HepG2 (cell line): ENCODE measurements around the gene TLE1. TPM values are rescaled to one million over a fixed set of nuclear protein-coding genes. Genes with fewer than 3 reads are reported as not detected.

Experiments used
- AHR ChIP-seq: IDR thresholded peaks from 2 replicates; pipeline ENCODE4 v1.6.1; 2018; ENCODE audit warnings: missing genetic modification reagents, missing compliant biosample characterization
- ETV6 ChIP-seq: sonication (generic); formaldehyde crosslinking; conservative IDR thresholded peaks from 2 replicates; pipeline ENCODE4 v1.4.0; 2020; ENCODE audit warnings: missing genetic modification reagents
- HMG20A ChIP-seq: IDR thresholded peaks from 2 replicates; pipeline ENCODE4 v1.6.1; 2016; ENCODE audit warnings: borderline replicate concordance
- HNF4G ChIP-seq, 2 experiments: sonication (generic) in 1 of 2; formaldehyde crosslinking in 1 of 2; IDR thresholded peaks; 2 replicates each; pipeline versions ENCODE4 v1.4.0 to v1.6.1; 2011 to 2020; ENCODE audit warnings: borderline replicate concordance in 2 of 2, low read depth in 2 of 2, mild to moderate bottlenecking in 2 of 2, low read length in 1 of 2, missing genetic modification reagents in 1 of 2, moderate library complexity in 1 of 2
- LCORL ChIP-seq, 2 experiments: fragments of 450-650 bp in 1 of 2; sonication (generic) in 1 of 2; formaldehyde crosslinking in 1 of 2; IDR thresholded peaks; 2 replicates each; pipeline versions ENCODE4 v1.5.0 to v1.6.1; 2017 to 2020; ENCODE audit warnings: antibody characterized with exemption in 1 of 2, missing genetic modification reagents in 1 of 2
- PPARG ChIP-seq: conservative IDR thresholded peaks from 2 replicates; pipeline ENCODE4 v1.6.1; 2016; ENCODE audit warnings: missing biosample characterization, missing genetic modification reagents
- SP140L ChIP-seq: sonication (generic); formaldehyde crosslinking; IDR thresholded peaks from 2 replicates; pipeline ENCODE4 v1.4.0; 2020; ENCODE audit warnings: missing genetic modification reagents, borderline replicate concordance
- SRF ChIP-seq: IDR thresholded peaks from 2 replicates; pipeline ENCODE4 v1.6.1; 2011; ENCODE audit warnings: mild to moderate bottlenecking, low read depth, low read length, moderate library complexity
- ZMYM4 ChIP-seq: sonication (generic); formaldehyde crosslinking; IDR thresholded peaks from 2 replicates; pipeline ENCODE4 v1.8.1; 2023; ENCODE audit warnings: mild to moderate bottlenecking, missing genetic modification reagents
- ZNF136 ChIP-seq: sonication (generic); formaldehyde crosslinking; IDR thresholded peaks from 2 replicates; pipeline ENCODE4 v1.8.1; 2022; ENCODE audit warnings: low read depth, mild to moderate bottlenecking, moderate library complexity, missing genetic modification reagents
- ZNF431 ChIP-seq: sonication (generic); formaldehyde crosslinking; IDR thresholded peaks from 2 replicates; pipeline ENCODE4 v1.9.0; 2022; ENCODE audit warnings: missing genetic modification reagents, low read depth, mild to moderate bottlenecking, borderline replicate concordance
- ZNF563 ChIP-seq: sonication (generic); formaldehyde crosslinking; IDR thresholded peaks from 2 replicates; pipeline ENCODE4 v1.8.0; 2022; ENCODE audit warnings: mild to moderate bottlenecking, moderate library complexity, missing genetic modification reagents
- polyA plus RNA-seq, 8 experiments: library from polyadenylated mRNA; depleted of rRNA in 3 of 8; stranded (reverse) in 7 of 8; unstranded in 1 of 8; fragments of >200 nt; fragmentation: Illumina TruSeq in 4 of 8; extraction: Trizol in 4 of 8; gene quantifications; 2 replicates each; pipeline versions ENCODE4 v1.2.1 to v1.2.3, GENCODE V29; 2011 to 2016; ENCODE audit warnings: low read depth in 4 of 8, missing spikeins in 1 of 8, mixed read lengths in 1 of 8; ENCODE audit not compliant: insufficient read depth in 1 of 8
- total RNA-seq, 5 experiments: library from RNA; depleted of rRNA; stranded (reverse); fragments of >200 nt; fragmentation: Illumina TruSeq; extraction: Trizol; gene quantifications; 2 replicates each; pipeline ENCODE4 v1.2.3, GENCODE V29; 2016; ENCODE audit warnings: low read depth in 1 of 5
- TF ChIP-seq, protein P1 (sequence below): sonication (generic); formaldehyde crosslinking; IDR thresholded peaks from 2 replicates; pipeline ENCODE4 v1.5.1; 2020; ENCODE audit warnings: mild to moderate bottlenecking, missing genetic modification reagents
- TF ChIP-seq, protein P2 (sequence below): sonication (generic); formaldehyde crosslinking; IDR thresholded peaks from 2 replicates; pipeline ENCODE4 v1.4.0; 2020; ENCODE audit warnings: missing genetic modification reagents
- TF ChIP-seq, protein P3 (sequence below): sonication (generic); formaldehyde crosslinking; IDR thresholded peaks from 2 replicates; pipeline ENCODE4 v1.4.0; 2020; ENCODE audit warnings: missing genetic modification reagents, borderline replicate concordance
- TF ChIP-seq, protein P4 (sequence below): sonication (generic); formaldehyde crosslinking; conservative IDR thresholded peaks from 2 replicates; pipeline ENCODE4 v1.4.0; 2020; ENCODE audit warnings: missing genetic modification reagents

Gene TLE1
- total and polyA plus RNA-seq, 2 of the 13 experiments (the other 11 are each of a cell fraction or from before 2014, with no cell fraction given): 35.9 to 109 TPM

DNA sequence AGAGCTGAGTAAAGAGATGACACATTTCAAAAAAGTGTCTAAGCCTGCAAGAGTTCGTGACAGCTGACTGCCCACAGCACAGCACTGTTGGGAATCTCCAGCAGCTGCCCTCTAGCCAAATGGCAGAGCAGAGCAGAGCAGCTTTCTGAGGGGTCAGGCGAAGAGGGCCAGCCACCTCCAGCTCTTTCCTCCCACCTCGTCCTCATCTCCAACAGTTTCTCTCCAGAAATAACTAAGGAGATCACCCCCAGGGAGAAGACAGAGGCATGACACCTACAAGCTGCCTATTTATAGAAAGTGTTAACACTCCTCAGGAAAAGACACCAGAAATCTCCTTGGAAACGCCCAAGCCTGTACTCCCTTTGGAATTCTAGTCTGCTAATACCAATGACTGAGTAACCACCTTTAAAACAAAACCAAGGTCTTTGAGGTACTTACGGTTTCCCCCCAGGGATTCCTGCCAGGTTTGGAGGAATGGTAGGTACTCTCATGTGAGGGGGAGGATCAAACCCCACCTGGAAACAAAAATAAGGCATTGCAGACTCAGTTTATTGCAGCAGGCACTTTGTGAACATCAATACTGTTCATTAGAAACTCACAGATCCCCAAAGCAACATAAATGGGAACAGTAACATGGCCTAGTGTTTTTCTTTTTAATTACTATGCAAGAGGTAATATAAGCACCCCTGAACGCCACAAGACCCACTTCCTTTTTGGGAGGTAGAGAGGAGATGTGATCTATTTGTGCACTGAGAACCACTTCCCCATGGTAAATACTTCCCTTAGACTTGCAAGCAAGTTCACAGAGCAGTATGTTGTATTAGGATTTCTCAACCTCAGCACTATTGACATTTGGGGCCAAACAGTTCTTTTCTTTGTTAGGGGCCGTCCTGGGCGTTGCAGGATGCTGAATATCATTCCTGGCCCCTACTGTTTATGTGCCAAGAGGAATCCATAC is 79.3 kb downstream of the TLE1 start (continued):
- TF ChIP-seq, protein P1, sequence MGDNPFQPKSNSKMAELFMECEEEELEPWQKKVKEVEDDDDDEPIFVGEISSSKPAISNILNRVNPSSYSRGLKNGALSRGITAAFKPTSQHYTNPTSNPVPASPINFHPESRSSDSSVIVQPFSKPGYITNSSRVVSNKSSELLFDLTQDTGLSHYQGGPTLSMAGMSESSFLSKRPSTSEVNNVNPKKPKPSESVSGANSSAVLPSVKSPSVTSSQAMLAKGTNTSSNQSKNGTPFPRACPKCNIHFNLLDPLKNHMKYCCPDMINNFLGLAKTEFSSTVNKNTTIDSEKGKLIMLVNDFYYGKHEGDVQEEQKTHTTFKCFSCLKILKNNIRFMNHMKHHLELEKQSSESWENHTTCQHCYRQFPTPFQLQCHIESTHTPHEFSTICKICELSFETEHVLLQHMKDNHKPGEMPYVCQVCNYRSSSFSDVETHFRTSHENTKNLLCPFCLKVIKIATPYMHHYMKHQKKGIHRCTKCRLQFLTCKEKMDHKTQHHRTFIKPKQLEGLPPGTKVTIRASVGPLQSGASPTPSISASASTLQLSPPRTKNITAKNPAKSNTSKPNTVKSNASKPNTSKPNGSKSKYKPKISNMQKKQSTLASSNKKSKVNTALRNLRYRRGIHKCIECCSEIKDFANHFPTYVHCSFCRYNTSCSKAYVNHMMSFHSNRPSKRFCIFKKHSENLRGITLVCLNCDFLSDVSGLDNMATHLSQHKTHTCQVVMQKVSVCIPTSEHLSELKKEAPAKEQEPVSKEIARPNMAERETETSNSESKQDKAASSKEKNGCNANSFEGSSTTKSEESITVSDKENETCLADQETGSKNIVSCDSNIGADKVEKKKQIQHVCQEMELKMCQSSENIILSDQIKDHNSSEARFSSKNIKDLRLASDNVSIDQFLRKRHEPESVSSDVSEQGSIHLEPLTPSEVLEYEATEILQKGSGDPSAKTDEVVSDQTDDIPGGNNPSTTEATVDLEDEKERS (CRISPR knock-in tag): no peak
- TF ChIP-seq, protein P2, sequence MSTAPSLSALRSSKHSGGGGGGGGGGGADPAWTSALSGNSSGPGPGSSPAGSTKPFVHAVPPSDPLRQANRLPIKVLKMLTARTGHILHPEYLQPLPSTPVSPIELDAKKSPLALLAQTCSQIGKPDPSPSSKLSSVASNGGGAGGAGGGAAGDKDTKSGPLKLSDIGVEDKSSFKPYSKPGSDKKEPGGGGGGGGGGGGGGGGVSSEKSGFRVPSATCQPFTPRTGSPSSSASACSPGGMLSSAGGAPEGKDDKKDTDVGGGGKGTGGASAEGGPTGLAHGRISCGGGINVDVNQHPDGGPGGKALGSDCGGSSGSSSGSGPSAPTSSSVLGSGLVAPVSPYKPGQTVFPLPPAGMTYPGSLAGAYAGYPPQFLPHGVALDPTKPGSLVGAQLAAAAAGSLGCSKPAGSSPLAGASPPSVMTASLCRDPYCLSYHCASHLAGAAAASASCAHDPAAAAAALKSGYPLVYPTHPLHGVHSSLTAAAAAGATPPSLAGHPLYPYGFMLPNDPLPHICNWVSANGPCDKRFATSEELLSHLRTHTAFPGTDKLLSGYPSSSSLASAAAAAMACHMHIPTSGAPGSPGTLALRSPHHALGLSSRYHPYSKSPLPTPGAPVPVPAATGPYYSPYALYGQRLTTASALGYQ (CRISPR knock-in tag): peak; percentile 94
- TF ChIP-seq ZMYM4 (peak; percentile 78), ZNF136 (no peak), ZNF431 (CRISPR knock-in tag) (no peak), AHR (CRISPR knock-in tag) (no peak; the same call in 1 of the 2 replicates), HMG20A (CRISPR knock-in tag) (peak; percentile 94), ZNF563 (CRISPR knock-in tag) (no peak), SRF (peak; percentile 91), SP140L (no peak), HNF4G (IDR thresholded peaks at IDR 0.05; ENCODE audit: borderline replicate concordance, low read depth, low read length) (peak; percentile 50; the same call in 1 of the 2 replicates), HNF4G (CRISPR knock-in tag; IDR thresholded peaks at IDR 0.05; ENCODE audit: borderline replicate concordance, low read depth) (peak; percentile 44; the same call in 1 of the 2 replicates), LCORL (IDR thresholded peaks at IDR 0.05) (0 out of 2 replicates have a peak, but pooled peaks have one; percentile 30), LCORL (CRISPR knock-in tag; IDR thresholded peaks at IDR 0.05) (peak; percentile 95), PPARG (CRISPR knock-in tag) (peak; percentile 69; the same call in 1 of the 2 replicates), ETV6 (CRISPR knock-in tag) (no peak)
- TF ChIP-seq, protein P3, sequence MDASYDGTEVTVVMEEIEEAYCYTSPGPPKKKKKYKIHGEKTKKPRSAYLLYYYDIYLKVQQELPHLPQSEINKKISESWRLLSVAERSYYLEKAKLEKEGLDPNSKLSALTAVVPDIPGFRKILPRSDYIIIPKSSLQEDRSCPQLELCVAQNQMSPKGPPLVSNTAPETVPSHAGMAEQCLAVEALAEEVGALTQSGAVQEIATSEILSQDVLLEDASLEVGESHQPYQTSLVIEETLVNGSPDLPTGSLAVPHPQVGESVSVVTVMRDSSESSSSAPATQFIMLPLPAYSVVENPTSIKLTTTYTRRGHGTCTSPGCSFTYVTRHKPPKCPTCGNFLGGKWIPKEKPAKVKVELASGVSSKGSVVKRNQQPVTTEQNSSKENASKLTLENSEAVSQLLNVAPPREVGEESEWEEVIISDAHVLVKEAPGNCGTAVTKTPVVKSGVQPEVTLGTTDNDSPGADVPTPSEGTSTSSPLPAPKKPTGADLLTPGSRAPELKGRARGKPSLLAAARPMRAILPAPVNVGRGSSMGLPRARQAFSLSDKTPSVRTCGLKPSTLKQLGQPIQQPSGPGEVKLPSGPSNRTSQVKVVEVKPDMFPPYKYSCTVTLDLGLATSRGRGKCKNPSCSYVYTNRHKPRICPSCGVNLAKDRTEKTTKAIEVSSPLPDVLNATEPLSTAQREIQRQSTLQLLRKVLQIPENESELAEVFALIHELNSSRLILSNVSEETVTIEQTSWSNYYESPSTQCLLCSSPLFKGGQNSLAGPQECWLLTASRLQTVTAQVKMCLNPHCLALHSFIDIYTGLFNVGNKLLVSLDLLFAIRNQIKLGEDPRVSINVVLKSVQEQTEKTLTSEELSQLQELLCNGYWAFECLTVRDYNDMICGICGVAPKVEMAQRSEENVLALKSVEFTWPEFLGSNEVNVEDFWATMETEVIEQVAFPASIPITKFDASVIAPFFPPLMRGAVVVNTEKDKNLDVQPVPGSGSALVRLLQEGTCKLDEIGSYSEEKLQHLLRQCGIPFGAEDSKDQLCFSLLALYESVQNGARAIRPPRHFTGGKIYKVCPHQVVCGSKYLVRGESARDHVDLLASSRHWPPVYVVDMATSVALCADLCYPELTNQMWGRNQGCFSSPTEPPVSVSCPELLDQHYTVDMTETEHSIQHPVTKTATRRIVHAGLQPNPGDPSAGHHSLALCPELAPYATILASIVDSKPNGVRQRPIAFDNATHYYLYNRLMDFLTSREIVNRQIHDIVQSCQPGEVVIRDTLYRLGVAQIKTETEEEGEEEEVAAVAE (CRISPR knock-in tag): 0 out of 2 replicates have a peak, but pooled peaks have one; percentile 22
- TF ChIP-seq, protein P4, sequence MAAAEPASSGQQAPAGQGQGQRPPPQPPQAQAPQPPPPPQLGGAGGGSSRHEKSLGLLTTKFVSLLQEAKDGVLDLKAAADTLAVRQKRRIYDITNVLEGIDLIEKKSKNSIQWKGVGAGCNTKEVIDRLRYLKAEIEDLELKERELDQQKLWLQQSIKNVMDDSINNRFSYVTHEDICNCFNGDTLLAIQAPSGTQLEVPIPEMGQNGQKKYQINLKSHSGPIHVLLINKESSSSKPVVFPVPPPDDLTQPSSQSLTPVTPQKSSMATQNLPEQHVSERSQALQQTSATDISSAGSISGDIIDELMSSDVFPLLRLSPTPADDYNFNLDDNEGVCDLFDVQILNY (CRISPR knock-in tag): no peak
